Endothelial cell (in vitro differentiated cells): ENCODE measurements around the gene DESI1. TPM values are rescaled to one million over a fixed set of nuclear protein-coding genes. Genes with fewer than 3 reads are reported as not detected.
A peak's percentile ranks its signal among the peaks of the same experiment; 100 is the strongest.
"Not testable (repeated sequence)": the region's sequence is repeated elsewhere in the genome, so short reads cannot be mapped to it uniquely, and the experiment has no call there.

Source experiments
- DNase-seq: peaks from one replicate; pipeline ENCODE4 v3.0.0; 2021; ENCODE audit warnings: low spot score
- H3K27ac Mint-ChIP-seq: one replicate; pipeline ENCODE4 v1.8.0; 2021; ENCODE audit warnings: mixed read lengths, inconsistent platforms; ENCODE audit not compliant: unreplicated experiment
- H3K27me3 Mint-ChIP-seq: one replicate; pipeline ENCODE4 v1.8.0; 2021; ENCODE audit warnings: mild to moderate bottlenecking, moderate library complexity, mixed read lengths, inconsistent platforms; ENCODE audit not compliant: unreplicated experiment
- H3K36me3 Mint-ChIP-seq: one replicate; pipeline ENCODE4 v1.8.0; 2021; ENCODE audit warnings: mild to moderate bottlenecking, low read depth, mixed read lengths, inconsistent platforms; ENCODE audit not compliant: unreplicated experiment
- H3K4me1 Mint-ChIP-seq: one replicate; pipeline ENCODE4 v1.8.0; 2021; ENCODE audit warnings: mild to moderate bottlenecking, mixed read lengths, inconsistent platforms; ENCODE audit not compliant: unreplicated experiment
- H3K4me3 Mint-ChIP-seq: one replicate; pipeline ENCODE4 v1.8.0; 2021; ENCODE audit warnings: mild to moderate bottlenecking, mixed read lengths, inconsistent platforms; ENCODE audit not compliant: unreplicated experiment
- H3K9me3 Mint-ChIP-seq: one replicate; pipeline ENCODE4 v1.8.0; 2021; ENCODE audit warnings: mixed read lengths, inconsistent platforms; ENCODE audit not compliant: unreplicated experiment
- CTCF ChIP-seq: fragments of 200-600 bp; sonication (generic); IDR thresholded peaks from one replicate; pipeline ENCODE4 v1.5.0; 2021; ENCODE audit warnings: antibody characterized with exemption; ENCODE audit not compliant: unreplicated experiment
- total RNA-seq: library from RNA; stranded (reverse); fragmentation: NEBNext Ultra II Directional; extraction: Animal tissue kit (Norgen Biotek cat#: 25700); gene quantifications from one replicate; pipeline ENCODE4 v1.2.1, GENCODE V29; 2021; ENCODE audit not compliant: unreplicated experiment

DESI1 gene
- total RNA-seq, 1 donor from 2014 or later = 23.2 TPM

- DNase-seq = no peak
Measured at GRCh38 chr22:41598081-41598480, 22.8 kb downstream of the DESI1 start.

GRCh38 chr22:41597635-41597953 lies 23.2 kb downstream of the DESI1 start:
- DNase-seq = no peak
- Mint-ChIP-seq H3K9me3 (no peaks in the 10 kb centered on the region), H3K4me1 (no peaks in the 10 kb centered on the region), H3K36me3 (peaks cover 7% of the 10 kb centered on the region), H3K4me3 (no peak overlapping the region), H3K27ac (no peak overlapping the region), H3K27me3 (peaks cover 2% of the 10 kb centered on the region)
- TF ChIP-seq CTCF = no peak

More at GRCh38 chr22:41598081-41598480, 22.8 kb downstream of the DESI1 start:
- no peak overlapping the region for H3K4me3 Mint-ChIP-seq
- peaks cover 7% of the 10 kb centered on the region for H3K36me3 Mint-ChIP-seq
- H3K27me3 Mint-ChIP-seq = peaks cover 5% of the 10 kb centered on the region
- no peak for TF ChIP-seq CTCF
- H3K27ac Mint-ChIP-seq = no peak overlapping the region
- no peaks in the 10 kb centered on the region for H3K4me1 Mint-ChIP-seq
- no peaks in the 10 kb centered on the region for H3K9me3 Mint-ChIP-seq

- Mint-ChIP-seq H3K36me3 (peaks cover 5% of the 10 kb centered on the region), H3K4me1 (no peaks in the 10 kb centered on the region), H3K27ac (no peak overlapping the region), H3K4me3 (no peak overlapping the region), H3K27me3 (peaks cover 2% of the 10 kb centered on the region), H3K9me3 (no peaks in the 10 kb centered on the region)
- peak; percentile 63 for DNase-seq
- TF ChIP-seq CTCF = peak; percentile 60
Measured at GRCh38 chr22:41596776-41597634, 23.8 kb downstream of the DESI1 start.

GRCh38 chr22:41595703-41596102 lies 25.1 kb downstream of the DESI1 start:
- Mint-ChIP-seq H3K27me3 (peaks cover 4% of the 10 kb centered on the region), H3K4me1 (no peaks in the 10 kb centered on the region), H3K27ac (no peak overlapping the region), H3K4me3 (no peak overlapping the region), H3K9me3 (no peaks in the 10 kb centered on the region), H3K36me3 (peaks cover 5% of the 10 kb centered on the region)
- no peak for TF ChIP-seq CTCF
- no peak for DNase-seq

- H3K4me3 Mint-ChIP-seq, H3K4me1 Mint-ChIP-seq, H3K27ac Mint-ChIP-seq, DNase-seq, H3K27me3 Mint-ChIP-seq, H3K36me3 Mint-ChIP-seq, H3K9me3 Mint-ChIP-seq: not testable (repeated sequence)
Measured at GRCh38 chr22:41593336-41593960, 27.4 kb downstream of the DESI1 start.
